VCaP (cell line): ENCODE measurements around the gene RPAP2.

Experiments used
- H3K27ac ChIP-seq: fragments of 450-650 bp; 2 replicates; pipeline ENCODE4 v1.5.1; 2017
- CTCF ChIP-seq: fragments of 450-650 bp; conservative IDR thresholded peaks from 2 replicates; pipeline ENCODE4 v1.5.1; 2017; ENCODE audit warnings: mild to moderate bottlenecking, moderate library complexity

The RPAP2 gene

GRCh38 chr1:92447976-92448375 is 149.1 kb downstream of the RPAP2 start:
- no peak for TF ChIP-seq CTCF

More at GRCh38 chr1:92447976-92448375, 149.1 kb downstream of the RPAP2 start:
- no peak overlapping the region for H3K27ac ChIP-seq
